ENCODE results near the gene KRABD2.
"Not testable (repeated sequence)": the region's sequence is repeated elsewhere in the genome, so short reads cannot be mapped to it uniquely, and the experiment has no call there.

KRABD2 gene

GRCh38 chr17:8376271-8377067 is at the start of gene KRABD2:
Gene KRABD2, minus strand, starts transcription at chr17:8376704.
- peak; percentile 88 for DNase-seq

GRCh38 chr17:8421571-8421970 is 45.1 kb upstream of the KRABD2 start:
- no peak for DNase-seq

- no peak for DNase-seq
Measured at GRCh38 chr17:8420041-8420934, 43.8 kb upstream of the KRABD2 start.

DNA sequence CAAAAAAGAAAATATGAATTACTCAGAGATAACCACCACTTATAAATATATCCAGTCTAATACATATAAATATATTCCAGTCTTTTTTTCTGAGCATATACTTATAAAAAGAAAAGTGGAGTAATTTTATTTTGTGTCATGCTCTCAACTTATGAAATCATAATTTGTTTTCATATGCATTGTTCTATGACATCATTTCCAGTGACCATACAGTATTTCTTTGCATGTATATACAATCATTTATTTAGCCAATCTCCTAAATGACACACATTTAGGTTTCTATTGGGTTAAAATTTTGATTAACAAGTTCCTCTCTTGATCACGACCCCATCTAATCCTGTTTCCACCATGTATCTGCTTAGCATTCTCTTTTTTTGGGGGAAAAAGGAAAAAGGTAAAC is 42.8 kb upstream of the KRABD2 start:
- no peak for DNase-seq

- DNase-seq: no peak
Measured at GRCh38 chr17:8418471-8418870, 42.0 kb upstream of the KRABD2 start.

GRCh38 chr17:8417806-8418205 is 41.3 kb upstream of the KRABD2 start:
- DNase-seq: peak; percentile 58

- no peak for DNase-seq
Measured at GRCh38 chr17:8413938-8414337, 37.4 kb upstream of the KRABD2 start.

DNA sequence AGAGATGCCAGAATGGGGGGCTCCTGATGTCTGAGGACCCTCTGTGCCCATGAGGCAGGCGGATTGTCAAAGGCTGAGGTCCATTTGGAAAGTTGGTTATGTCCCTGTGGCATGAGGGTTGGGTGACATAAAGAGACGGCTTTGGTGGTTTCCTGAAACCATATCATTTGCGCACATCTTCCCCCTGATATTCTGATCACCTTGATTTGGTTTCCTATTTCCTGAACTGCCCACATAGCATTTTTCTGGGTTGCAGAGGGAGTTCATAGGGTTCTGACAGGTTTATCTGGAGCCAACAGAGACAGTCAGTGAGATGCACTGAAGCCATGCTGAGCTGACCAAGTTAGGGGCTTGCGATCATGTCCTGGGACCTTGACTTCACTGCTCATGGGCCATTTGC is 36.8 kb upstream of the KRABD2 start:
- DNase-seq: no peak

DNA sequence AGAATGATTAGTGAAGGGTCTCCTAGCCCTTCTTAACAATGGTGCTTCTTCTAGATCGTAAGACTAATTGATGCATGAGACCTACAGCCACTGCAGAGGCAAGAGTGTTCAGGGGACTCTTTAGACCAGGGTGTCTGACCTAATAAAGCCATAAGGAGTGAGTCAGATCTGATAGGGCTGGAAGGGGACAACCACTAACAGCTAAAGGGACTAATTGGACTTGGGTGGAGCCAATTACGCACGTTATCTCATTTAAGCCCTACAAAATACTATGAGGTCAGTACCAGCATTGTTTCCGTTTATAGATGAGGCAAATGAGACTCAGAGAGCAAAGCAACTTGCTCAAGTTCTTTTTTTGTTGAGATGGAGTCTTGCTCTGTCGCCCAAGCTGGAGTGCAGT is 35.6 kb upstream of the KRABD2 start:
- DNase-seq: no peak

DNA sequence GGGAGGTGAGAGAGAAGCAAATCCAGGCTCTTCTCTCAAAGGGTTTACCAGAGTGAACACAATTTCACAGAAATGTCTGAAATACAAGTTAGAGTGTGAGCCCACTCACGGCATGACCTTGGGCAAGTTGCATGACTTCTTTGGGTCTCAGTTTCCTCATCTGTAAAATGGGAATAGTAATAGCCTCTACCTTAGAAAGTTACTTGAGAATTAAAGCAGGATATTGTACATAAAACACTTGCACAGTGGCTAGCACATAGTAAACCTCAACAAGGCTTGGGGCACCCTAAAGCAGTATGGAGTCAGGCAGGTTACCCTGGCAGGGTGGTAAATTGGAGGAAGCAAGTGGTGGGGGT is 34.4 kb upstream of the KRABD2 start:
- no peak for DNase-seq

GRCh38 chr17:8409966-8410882 is 33.7 kb upstream of the KRABD2 start:
- DNase-seq: peak; percentile 68

DNA sequence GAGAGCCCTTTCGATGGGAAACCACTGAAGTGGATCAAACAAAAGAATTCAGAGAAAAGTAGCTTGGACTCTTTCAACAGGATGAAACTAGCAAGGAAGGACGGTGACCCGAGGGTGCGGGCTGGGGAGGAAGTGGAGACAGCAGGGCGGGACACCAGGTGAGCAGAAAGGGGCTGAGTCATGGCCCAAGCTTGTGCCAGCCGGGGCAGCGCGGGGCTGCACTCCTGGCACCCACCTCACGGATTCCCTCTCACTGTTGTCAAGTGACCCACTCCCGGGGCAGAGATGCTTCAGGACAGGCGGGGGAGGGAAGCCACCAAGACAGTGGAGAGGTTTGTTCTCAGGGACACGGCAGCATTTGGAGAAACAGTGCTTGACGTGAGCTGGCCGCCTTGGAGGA is 31.9 kb upstream of the KRABD2 start:
- no peak for DNase-seq

GRCh38 chr17:8406174-8406573 is 29.7 kb upstream of the KRABD2 start:
- DNase-seq: no peak

GRCh38 chr17:8405499-8406016 is 29.1 kb upstream of the KRABD2 start:
- DNase-seq: no peak

- no peak for DNase-seq
Measured at GRCh38 chr17:8402921-8403536, 26.5 kb upstream of the KRABD2 start.

DNA sequence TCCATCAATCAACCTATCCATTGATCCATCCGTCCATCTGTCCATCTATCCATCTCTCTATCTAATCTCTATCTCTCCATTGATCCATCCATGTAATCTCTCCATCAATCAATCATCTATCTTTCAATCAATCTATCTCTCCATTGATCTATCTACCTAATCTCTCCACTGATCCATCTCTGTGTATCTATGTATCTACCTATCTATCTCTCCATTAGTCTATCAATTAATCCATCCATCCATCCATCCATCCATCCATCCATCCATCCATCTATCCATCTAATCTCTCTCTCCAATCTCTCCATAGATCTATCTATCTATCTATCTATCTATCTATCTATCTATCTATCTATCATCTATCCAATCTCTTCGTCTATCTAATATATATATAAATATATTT is 24.6 kb upstream of the KRABD2 start:
- no peak for DNase-seq

- DNase-seq: no peak
Measured at GRCh38 chr17:8398980-8399379, 22.5 kb upstream of the KRABD2 start.

GRCh38 chr17:8397636-8398035 is 21.1 kb upstream of the KRABD2 start, which contains the start of gene RNF222:
Gene RNF222, minus strand, starts transcription at chr17:8397827. Its CDS starts 4,366 bp downstream, at chr17:8393461.
- DNase-seq: no peak

GRCh38 chr17:8394497-8394896 is 18.0 kb upstream of the KRABD2 start:
- DNase-seq: not testable (repeated sequence)

DNA sequence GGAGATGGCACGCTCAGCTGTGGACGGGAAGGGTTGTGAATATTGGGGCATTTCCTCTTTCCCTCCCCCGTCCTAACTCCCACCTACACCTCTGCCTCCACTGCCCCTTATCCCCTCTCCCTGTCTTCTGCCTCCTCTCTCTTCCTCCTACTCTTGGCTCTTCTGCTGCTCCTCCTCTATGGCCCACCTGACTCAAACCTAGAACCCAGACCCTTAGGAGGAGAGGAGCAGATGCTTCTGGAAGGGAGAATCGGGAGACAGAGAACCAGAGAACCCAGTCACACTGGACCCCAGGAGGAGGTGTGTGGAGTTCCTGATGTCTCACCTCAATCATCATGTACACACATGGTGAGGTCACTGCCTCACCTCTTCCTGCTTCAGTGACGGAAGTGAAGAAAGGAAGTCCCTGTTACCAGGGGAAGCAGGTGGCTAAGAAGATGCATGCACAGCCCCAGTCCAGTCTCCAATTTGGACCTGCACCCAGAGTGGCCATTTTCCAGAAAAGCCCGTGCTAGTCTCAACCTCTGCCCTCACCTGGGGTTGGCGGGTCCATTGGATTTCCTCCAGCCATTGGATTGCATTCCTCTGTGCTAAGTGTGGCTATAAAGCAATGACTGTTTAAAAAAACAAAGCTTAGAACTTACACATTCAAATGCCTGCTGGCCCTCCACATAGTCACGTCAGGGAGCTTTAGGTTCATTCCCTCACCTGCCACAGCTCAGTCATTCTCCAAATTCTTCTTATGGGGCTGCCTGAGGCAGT is 17.1 kb upstream of the KRABD2 start:
- DNase-seq: peak; percentile 69

Measured in CD4-positive, alpha-beta T cell treated with Interleukin-15 for 1 hour (primary cell).